HG03159 (cell line): Measurements from ENCODE around the gene HSPA2.

ENCODE experiments used
- ATAC-seq: cut with Tn5 transposase; IDR thresholded peaks from one replicate; pipeline ENCODE4 v1.9.1; 2021; ENCODE audit warnings: mild to moderate bottlenecking, moderate library complexity; ENCODE audit not compliant: unreplicated experiment

HSPA2 gene

GRCh38 chr14:64540208-64541202, at the start of gene HSPA2:
Gene HSPA2, plus strand, starts transcription at chr14:64540741. Its CDS starts 109 bp downstream, at chr14:64540850.
- peak; percentile 95 for ATAC-seq

- ATAC-seq = no peak
Observed at GRCh38 chr14:64491637-64492036, 48.9 kb upstream of the HSPA2 start.

DNA sequence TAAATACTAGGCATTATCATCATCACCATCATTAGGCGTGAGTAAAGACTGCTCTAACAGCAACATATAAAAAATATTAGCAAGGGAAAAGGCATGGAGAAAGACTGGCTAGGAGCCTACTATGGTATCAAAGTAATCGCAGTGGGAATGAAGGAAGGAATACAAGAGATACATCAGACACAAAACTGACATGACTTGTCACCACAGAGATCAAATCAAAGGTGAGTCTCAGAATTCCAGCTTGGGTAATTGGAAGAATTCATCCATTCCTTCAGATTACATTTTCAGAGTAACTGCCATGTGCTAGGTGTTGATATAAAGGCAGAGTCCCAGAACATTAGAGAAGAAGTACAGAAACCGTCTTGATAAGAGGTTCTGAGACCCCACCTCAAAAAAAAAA, 47.1 kb upstream of the HSPA2 start:
- ATAC-seq = no peak

- no peak for ATAC-seq
Observed at GRCh38 chr14:64495252-64495651, 45.3 kb upstream of the HSPA2 start.

- no peak for ATAC-seq
Observed at GRCh38 chr14:64496764-64497163, 43.8 kb upstream of the HSPA2 start.

DNA sequence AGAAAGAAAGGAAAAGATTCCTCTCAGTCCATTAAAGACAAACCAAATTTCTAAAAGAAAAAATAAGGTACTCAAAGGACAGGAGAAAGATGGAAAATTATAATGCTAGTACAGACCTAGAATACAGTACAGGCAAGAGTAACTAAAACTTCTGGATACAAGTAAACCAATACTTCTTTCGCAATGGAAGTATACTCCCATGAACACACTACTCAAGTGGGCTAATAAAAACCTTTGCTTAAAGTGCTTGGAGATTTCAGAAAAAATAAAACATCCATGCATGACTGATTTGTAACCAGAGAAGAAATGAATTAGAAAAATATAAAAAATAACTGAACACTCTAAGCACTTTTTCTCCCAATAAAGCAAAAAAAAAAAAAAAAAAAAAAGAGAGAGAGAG, 40.5 kb upstream of the HSPA2 start:
- no peak for ATAC-seq

DNA sequence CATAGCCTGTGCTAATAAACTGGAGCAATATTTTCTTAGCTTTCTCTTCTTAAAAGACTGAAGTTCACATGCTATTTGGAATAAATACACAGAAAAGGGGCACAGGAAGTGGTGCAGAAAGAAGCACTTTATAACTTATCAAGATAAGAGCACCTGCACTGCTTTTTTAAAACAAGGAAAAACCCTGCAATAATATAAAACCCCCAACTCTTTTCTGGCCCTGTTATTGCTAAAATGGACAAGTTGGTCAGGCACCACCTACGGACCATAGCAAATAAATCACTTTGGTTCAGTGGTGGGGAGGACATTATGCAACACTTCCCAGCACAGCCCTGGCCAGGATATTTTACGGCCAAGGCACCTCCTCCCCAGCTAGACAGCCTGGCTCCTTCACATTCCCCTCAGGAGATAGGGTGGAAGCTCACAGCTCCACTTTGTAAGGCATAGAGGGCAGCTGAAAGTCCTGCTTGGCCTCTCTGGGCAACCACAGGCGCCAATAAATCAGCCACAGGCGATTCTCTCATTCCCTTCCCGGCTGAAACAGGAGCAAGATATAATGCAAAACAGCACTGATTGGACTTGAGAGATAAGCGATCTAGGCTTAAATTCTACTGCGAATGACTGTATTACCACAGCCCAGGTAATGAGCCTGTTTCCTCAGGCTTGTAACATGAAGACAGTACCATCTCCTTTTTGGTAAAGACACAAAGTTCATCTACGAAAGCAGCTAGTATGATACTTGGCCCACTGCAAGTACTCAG, 39.0 kb upstream of the HSPA2 start:
- no peak for ATAC-seq

- no peak for ATAC-seq
Observed at GRCh38 chr14:64502456-64502855, 38.1 kb upstream of the HSPA2 start.

DNA sequence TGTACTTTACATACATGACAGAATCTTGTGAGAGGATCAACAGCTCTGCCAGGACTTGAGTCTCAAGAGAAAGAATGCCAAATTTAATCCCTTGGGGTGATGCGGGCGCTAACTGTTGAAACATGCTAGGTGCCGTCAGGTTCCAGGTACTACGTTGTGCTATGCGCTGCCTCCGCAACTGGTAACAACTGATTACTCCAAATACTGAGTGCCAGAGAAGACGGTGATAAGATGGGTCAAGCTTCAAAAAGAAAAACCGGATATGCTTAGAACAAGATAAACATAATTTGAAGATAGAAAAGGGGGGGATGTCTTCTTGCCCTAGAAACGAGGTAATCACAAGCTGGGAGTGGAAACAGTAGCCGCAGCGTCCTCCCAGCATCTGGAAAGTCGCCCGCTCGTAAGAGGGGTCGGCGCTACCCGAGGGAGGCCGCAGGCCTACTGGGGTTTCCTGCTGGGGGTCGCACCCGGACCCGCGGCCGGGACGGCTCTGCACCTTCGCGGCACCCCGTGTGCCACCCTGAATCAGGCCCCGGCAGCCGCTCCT, 37.6 kb upstream of the HSPA2 start:
- ATAC-seq = no peak

DNA sequence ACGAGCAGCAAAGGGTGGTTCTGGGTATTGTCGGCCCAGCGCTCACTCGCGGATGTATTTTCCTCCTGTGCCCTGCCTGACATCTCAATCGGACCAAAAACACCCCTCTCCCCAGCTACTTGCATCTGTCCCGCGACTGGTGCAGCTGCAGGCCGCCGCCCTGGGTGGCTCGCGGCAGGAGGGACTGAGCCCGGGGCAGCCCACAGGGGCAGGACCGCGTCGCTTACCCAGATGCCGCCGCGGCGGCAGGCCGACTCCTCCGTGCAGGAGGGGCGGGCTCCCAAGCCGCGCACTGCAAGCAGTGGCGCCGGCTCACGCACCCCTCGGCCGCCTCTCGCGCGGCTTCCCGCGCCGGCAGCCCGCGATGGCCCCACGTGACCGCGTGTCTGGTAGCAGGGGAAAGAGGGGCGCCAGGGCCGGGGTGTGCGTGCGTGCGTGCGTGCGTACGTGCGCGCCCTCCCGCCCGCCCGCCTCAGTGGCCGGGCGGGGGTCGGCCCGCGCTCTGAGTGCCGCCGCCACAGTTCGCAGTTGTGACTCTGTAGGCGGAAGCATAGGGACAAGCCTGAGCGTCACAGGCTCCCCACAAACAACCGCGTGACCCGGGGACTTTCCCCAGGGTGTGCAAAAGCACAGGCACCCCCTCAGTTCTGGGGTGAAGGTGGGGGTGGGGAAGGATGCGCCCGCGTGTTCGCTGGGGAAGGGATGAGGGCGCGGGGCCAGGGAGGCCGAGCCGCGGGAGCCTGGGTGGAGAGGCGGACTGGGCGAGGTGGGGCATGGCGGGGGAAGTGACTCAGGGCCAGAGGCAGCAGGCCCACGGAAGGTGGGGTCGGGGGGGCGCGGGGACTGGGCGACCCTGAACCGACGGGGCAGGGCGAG, 36.9 kb upstream of the HSPA2 start, which contains the start of gene ZBTB25:
Gene ZBTB25, minus strand, starts transcription at position 405 of the 876 bp plus-strand sequence. CDS start 13,305 bp downstream, outside the sequence.
- ATAC-seq = peak; percentile 62

- peak; percentile 31 for ATAC-seq
Observed at GRCh38 chr14:64504310-64504896, 36.1 kb upstream of the HSPA2 start, which contains the start of gene ZBTB1. Gene ZBTB1, plus strand, starts transcription at chr14:64504770. Its CDS starts 16,735 bp downstream, at chr14:64521505.

DNA sequence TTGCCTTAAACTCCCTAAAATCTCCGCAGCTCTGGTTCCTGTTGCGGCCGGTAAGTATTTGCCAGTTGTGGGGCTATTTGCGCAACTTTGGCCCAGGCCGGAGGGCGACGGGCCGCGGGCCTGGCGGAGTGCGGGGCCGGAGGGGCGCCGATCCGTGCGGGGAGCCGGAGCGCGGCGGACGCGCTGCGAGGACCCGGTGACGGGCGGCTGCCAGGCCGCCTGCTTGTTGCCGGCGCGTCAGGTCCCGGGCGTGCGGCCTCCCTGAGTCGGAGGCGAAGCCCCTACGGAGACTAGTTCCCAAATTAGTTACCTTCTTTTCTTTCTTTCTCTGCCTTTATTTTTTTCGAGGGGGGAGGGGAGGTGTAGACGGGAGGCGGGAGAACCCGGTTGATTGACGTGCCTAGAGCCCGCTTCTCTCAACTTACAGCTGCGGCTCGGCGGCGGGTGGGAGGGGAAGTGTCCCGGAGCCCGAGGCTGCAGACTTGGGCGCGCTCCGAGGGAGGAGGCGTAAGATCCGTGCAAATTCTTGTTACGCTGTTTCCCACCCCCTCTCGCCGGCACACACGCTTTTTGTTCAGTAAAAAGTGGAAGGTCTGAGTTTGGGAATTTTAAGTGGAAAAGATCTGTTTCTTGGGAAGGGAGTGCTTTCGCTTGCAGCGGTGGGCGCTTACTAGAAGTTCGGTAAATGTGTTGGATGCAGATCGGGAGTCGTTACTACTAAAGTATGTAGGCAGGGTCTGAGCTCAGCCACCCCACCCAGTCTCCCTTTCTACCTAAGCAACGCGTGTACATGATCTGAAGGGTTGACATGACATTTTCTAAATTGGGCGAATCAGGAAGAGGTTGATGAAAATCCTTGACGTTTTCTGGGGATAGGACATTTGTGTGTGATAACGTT, 35.4 kb upstream of the HSPA2 start:
- peak; percentile 22 for ATAC-seq

- ATAC-seq = no peak
Observed at GRCh38 chr14:64506721-64507120, 33.8 kb upstream of the HSPA2 start.

DNA sequence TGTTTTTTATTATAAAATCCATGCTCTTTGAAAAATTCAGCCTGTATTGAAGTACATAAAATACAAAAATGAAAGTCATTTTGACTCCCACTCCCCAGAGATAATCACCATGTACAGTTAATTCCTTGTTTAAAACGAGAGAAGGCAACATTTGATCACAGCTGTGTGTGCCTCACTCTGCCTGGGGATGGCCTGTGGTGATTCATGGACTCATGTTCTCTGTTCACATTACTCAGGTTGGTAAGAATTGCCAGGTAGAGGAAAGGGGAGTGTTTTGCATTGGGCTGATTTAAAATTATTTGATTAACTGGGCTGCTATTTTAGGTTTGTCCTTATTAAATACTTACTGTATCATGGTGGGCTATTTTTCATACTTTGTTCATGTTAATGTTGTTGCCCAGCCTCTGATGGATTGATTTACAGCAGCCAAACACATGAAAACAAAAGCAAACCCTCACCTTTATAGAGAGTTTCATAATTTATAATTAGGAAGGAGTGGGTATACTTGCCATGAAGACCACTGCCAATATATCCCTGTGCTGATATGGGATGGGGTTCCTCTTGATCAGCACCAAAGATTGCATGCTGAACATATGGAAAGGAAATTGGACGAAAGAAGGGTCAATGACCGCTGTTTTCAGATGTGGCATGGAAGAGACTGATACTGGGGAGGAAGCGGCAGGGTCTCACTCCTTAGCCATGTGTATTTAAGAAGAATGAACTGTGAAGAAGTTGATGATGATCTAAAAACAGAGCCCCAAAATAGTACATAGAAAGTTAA, 33.0 kb upstream of the HSPA2 start:
- ATAC-seq = no peak

DNA sequence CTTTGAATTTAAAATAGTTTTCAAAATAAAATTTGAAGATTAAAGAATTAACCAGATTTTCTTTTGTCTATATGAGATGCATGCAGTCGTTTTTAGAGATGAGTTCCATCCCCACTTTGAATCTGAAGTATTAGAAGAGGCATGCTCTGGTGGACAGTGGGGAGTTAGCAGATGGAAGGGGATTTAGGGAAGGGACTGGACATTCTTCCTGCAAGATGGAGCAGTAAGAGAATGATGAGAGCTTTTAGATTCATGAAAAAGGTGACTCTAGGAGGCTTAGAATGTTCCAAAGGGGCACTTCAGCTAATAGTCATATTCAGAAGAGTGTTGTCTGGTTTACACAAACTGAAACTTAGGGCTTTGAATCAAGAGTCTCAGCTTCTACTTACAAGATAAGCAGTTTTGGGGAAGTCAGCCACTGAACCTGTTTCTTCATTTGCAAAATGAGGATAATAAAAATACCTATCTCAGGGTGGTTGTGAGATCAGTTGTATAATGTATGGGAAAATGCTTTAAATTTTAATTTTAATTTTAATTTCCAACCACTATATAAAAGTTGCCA, 32.2 kb upstream of the HSPA2 start:
- no peak for ATAC-seq

- ATAC-seq = no peak
Observed at GRCh38 chr14:64509036-64509435, 31.5 kb upstream of the HSPA2 start.

DNA sequence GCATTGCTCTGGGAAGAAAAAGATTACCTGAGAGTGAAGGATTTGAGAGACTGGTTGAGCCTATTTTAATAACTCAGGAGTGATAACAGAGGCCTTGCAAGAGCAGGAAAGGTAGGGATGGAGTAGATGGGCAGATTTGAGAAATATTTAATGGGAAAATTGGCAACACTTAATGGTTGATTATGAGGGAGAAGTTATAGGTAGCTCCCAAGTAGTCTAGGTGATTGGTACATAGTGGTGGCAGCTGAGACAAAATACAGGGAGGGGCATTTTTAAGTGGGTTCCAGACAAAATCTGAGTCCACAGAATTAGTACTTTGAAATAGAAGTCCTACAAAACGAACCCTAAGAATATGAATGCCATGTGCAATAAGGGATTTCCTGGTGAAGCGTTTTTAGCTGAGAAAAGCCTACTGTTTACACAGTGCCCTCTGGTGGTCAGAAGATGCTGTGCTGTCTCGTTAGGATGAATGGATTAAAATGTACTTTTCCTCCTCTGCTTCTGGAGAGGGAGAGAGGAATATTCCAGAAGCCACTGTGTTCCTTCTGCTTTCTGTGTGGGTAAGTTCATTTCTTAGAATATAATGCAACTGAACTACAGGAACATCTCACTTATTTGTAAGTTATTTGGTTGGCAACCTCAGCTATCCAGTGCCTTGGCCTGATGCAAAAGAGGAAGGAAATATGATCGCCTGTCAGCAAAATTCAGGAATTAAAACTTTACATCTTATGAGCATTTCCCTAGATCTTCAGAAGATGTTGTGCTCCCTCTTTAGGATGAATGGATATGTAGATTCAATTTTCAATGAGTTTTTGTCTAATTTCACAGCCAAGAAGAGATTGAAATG, 29.5 kb upstream of the HSPA2 start:
- no peak for ATAC-seq
